Stimulated activated CD4-positive, alpha-beta T cell treated with anti-CD3 and anti-CD28 coated beads, Interleukin-12 subunit alpha, Interleukin-12 subunit beta, amount 100 ng/mL, for 4 hours (primary cell): Measurements from ENCODE around the gene ELF1.
"Not testable (repeated sequence)": the region's sequence is repeated elsewhere in the genome, so short reads cannot be mapped to it uniquely, and the experiment has no call there.

ENCODE experiments used
- DNase-seq: peaks from one replicate; pipeline ENCODE4 v3.0.0-alpha.2; 2020

The ELF1 gene

GRCh38 chr13:41019011-41019487, at the start of gene ELF1:
Gene ELF1 (minus strand): TSS chr13:41019316. CDS start chr13:40982054, 37,262 bp downstream.
- DNase-seq = no peak

GRCh38 chr13:41065078-41065477, 46.0 kb upstream of the ELF1 start:
- no peak for DNase-seq

GRCh38 chr13:41064493-41064892, 45.4 kb upstream of the ELF1 start:
- no peak for DNase-seq

- DNase-seq = no peak
These were observed 43.1 kb upstream of the ELF1 start for GRCh38 chr13:41061914-41062837.

GRCh38 chr13:41061075-41061913, 42.2 kb upstream of the ELF1 start, which contains the start of gene WBP4:
Gene WBP4 (plus strand): TSS chr13:41061509. CDS start chr13:41061674, 165 bp downstream.
- DNase-seq = peak; percentile 85

- DNase-seq = peak; percentile 88
These were observed 41.6 kb upstream of the ELF1 start for GRCh38 chr13:41060724-41061074.

- DNase-seq = peak; percentile 73
These were observed 41.1 kb upstream of the ELF1 start for GRCh38 chr13:41060082-41060723.

- DNase-seq = no peak
These were observed 40.5 kb upstream of the ELF1 start for GRCh38 chr13:41059456-41060081.

GRCh38 chr13:41058295-41059070, 39.4 kb upstream of the ELF1 start:
- no peak for DNase-seq

- DNase-seq = no peak
These were observed 38.0 kb upstream of the ELF1 start for GRCh38 chr13:41056826-41057711.

- no peak for DNase-seq
These were observed 37.1 kb upstream of the ELF1 start for GRCh38 chr13:41056194-41056593.

- no peak for DNase-seq
These were observed 36.0 kb upstream of the ELF1 start for GRCh38 chr13:41054919-41055619.

GRCh38 chr13:41054212-41054877, 35.2 kb upstream of the ELF1 start:
- no peak for DNase-seq

GRCh38 chr13:41053384-41053826, 34.3 kb upstream of the ELF1 start:
- DNase-seq = no peak

GRCh38 chr13:41052441-41052840, 33.3 kb upstream of the ELF1 start:
- no peak for DNase-seq

GRCh38 chr13:41049480-41050440, 30.6 kb upstream of the ELF1 start:
- no peak for DNase-seq

- DNase-seq = no peak
These were observed 29.5 kb upstream of the ELF1 start for GRCh38 chr13:41048640-41049039.

- not testable (repeated sequence) for DNase-seq
These were observed 23.3 kb upstream of the ELF1 start for GRCh38 chr13:41042419-41042818.
